Colonic mucosa (tissue), 4 donors: Measurements from ENCODE around the gene ITGB7. TPM values are rescaled to one million over a fixed set of nuclear protein-coding genes. Genes with fewer than 3 reads are reported as not detected.
A peak's percentile ranks its signal among the peaks of the same experiment; 100 is the strongest.

Experiments
- DNase-seq: peaks from one replicate; pipeline ENCODE4 v3.0.0-alpha.2; 2020
- H3K27ac ChIP-seq: fragments of 200-600 bp; one replicate; pipeline ENCODE4 v1.8.0; 2021
- H3K27me3 ChIP-seq: fragments of 200-600 bp; one replicate; pipeline ENCODE4 v1.8.0; 2021
- H3K36me3 ChIP-seq: fragments of 200-600 bp; one replicate; pipeline ENCODE4 v1.8.0; 2021
- H3K4me1 ChIP-seq: fragments of 200-600 bp; one replicate; pipeline ENCODE4 v1.8.0; 2021; ENCODE audit warnings: mild to moderate bottlenecking
- H3K4me3 ChIP-seq: fragments of 200-600 bp; one replicate; pipeline ENCODE4 v1.8.0; 2021
- H3K9ac ChIP-seq, 2 donors: one replicate each; pipeline ENCODE4 v1.7.0; 2013; ENCODE audit warnings: control low read depth in 2 of 2, low read depth in 2 of 2, low read length in 2 of 2
- H3K9me3 ChIP-seq: fragments of 200-600 bp; one replicate; pipeline ENCODE4 v1.8.0; 2021
- CTCF ChIP-seq: fragments of 200-600 bp; IDR thresholded peaks from one replicate; pipeline ENCODE4 v1.8.0; 2022; ENCODE audit warnings: antibody characterized with exemption, mild to moderate bottlenecking
- intact Hi-C: fragments of 100-400 bp; cut with DNase I; formaldehyde crosslinking; loops from one replicate; pipeline ENCODE4 v1.14.1; 2022
- total RNA-seq, 2 donors: library from RNA; stranded (reverse); fragmentation: NEBNext Ultra II Directional in 1 of 2; extraction: Animal tissue kit (Norgen Biotek cat#: 25700) in 1 of 2; gene quantifications; one replicate each; pipeline ENCODE4 v1.2.1, GENCODE V29; 2021
- donor health status: healthy.
- donor health status: DM: no; HTN: no; CAD: no.
- donor health status: DM: no; HTN: no; CAD: no.

The ITGB7 gene
- total RNA-seq, 2 donors from 2014 or later = 5.3 to 8.8 TPM

GRCh38 chr12:53193040-53193439, 14.0 kb downstream of the ITGB7 start:
- no peak for DNase-seq

GRCh38 chr12:53192531-53193021, 14.5 kb downstream of the ITGB7 start:
- no peak overlapping the region for H3K4me3 ChIP-seq
- H3K9ac ChIP-seq = no peak overlapping the region
- H3K27me3 ChIP-seq = no peaks in the 10 kb centered on the region
- H3K4me1 ChIP-seq = peaks cover 4% of the 10 kb centered on the region
- no peaks in the 10 kb centered on the region for H3K36me3 ChIP-seq
- H3K9me3 ChIP-seq = no peaks in the 10 kb centered on the region
- H3K27ac ChIP-seq = no peak overlapping the region
- TF ChIP-seq CTCF = no peak
- intact Hi-C loops = no loop called here
- no peak for DNase-seq

More at GRCh38 chr12:53193040-53193439, 14.0 kb downstream of the ITGB7 start:
- Histone ChIP-seq H3K4me3 (no peak overlapping the region), H3K27me3 (no peaks in the 10 kb centered on the region), H3K4me1 (peaks cover 9% of the 10 kb centered on the region), H3K9ac (no peak overlapping the region), H3K9me3 (no peaks in the 10 kb centered on the region), H3K36me3 (no peaks in the 10 kb centered on the region), H3K27ac (no peak overlapping the region)
- intact Hi-C loops = no loop called here
- TF ChIP-seq CTCF = no peak

- H3K4me1 ChIP-seq = no peaks in the 10 kb centered on the region
- H3K4me3 ChIP-seq = no peak overlapping the region
- intact Hi-C loops = no loop called here
- H3K36me3 ChIP-seq = no peaks in the 10 kb centered on the region
- H3K27ac ChIP-seq = no peak overlapping the region
- TF ChIP-seq CTCF = no peak
- H3K9ac ChIP-seq = no peak overlapping the region
- H3K27me3 ChIP-seq = no peaks in the 10 kb centered on the region
- no peak for DNase-seq
- no peaks in the 10 kb centered on the region for H3K9me3 ChIP-seq
Observed at GRCh38 chr12:53191885-53192530, 15.0 kb downstream of the ITGB7 start.

GRCh38 chr12:53191096-53191884, 15.8 kb downstream of the ITGB7 start:
- Histone ChIP-seq H3K9me3 (no peaks in the 10 kb centered on the region), H3K27ac (no peak overlapping the region), H3K36me3 (peaks cover 4% of the 10 kb centered on the region), H3K9ac (no peak overlapping the region), H3K27me3 (no peaks in the 10 kb centered on the region), H3K4me3 (no peak overlapping the region), H3K4me1 (no peaks in the 10 kb centered on the region)
- DNase-seq = no peak
- intact Hi-C loops = no loop called here
- TF ChIP-seq CTCF = no peak

- DNase-seq = peak; percentile 43
- H3K4me3 ChIP-seq = no peak overlapping the region
- no peaks in the 10 kb centered on the region for H3K9me3 ChIP-seq
- no peaks in the 10 kb centered on the region for H3K27me3 ChIP-seq
- H3K4me1 ChIP-seq = no peaks in the 10 kb centered on the region
- no peak overlapping the region for H3K9ac ChIP-seq
- no peak overlapping the region for H3K27ac ChIP-seq
- TF ChIP-seq CTCF = peak; percentile 61
- H3K36me3 ChIP-seq = peaks cover 11% of the 10 kb centered on the region
- intact Hi-C loops = no loop called here
Observed at GRCh38 chr12:53190108-53190729, 16.8 kb downstream of the ITGB7 start.
